H1 (cell line): ENCODE results near the gene DPP10. TPM values are rescaled to one million over a fixed set of nuclear protein-coding genes. Genes with fewer than 3 reads are reported as not detected.

Experiments
- GABPA ChIP-seq: IDR thresholded peaks from 2 replicates; pipeline ENCODE4 v1.6.1; 2011; ENCODE audit warnings: mild to moderate bottlenecking, low read length, moderate library complexity, borderline replicate concordance; ENCODE audit not compliant: insufficient read depth
- HDAC2 ChIP-seq, 2 experiments: fragments of 300-600 bp in 1 of 2; sonication (generic) in 1 of 2; IDR thresholded peaks; 2 replicates each; pipeline ENCODE4 v1.6.1; 2011 to 2012; ENCODE audit warnings: low read depth in 2 of 2, low read length in 2 of 2, mild to moderate bottlenecking in 2 of 2, moderate library complexity in 2 of 2, borderline replicate concordance in 1 of 2, inconsistent platforms in 1 of 2
- SAP30 ChIP-seq: fragments of 300-600 bp; sonication (generic); IDR thresholded peaks from 2 replicates; pipeline ENCODE4 v1.7.1; 2012; ENCODE audit warnings: low read length, moderate library complexity, mild to moderate bottlenecking, inconsistent platforms; ENCODE audit not compliant: insufficient read depth, insufficient replicate concordance
- polyA plus RNA-seq, 7 experiments: library from polyadenylated mRNA; depleted of rRNA in 3 of 7; stranded (reverse) in 5 of 7; unstranded in 2 of 7; fragments of >200 nt in 5 of 7; fragments of 200-250 nt in 2 of 7; gene quantifications; 1 replicate in 5 of 7; 2 replicates in 1 of 7; 4 replicates in 1 of 7; pipeline versions ENCODE4 v1.2.1 to v1.2.3, GENCODE V29; 2011 to 2013; ENCODE audit warnings: missing spikeins in 2 of 7, mixed read lengths in 2 of 7
- total RNA-seq: library from RNA; stranded (reverse); fragmentation: NEBNext Ultra II Directional; extraction: Animal tissue kit (Norgen Biotek cat#: 25700); gene quantifications from 2 replicates; pipeline ENCODE4 v1.2.1, GENCODE V29; 2021
- TF ChIP-seq, protein P1 (sequence below): IDR thresholded peaks from 2 replicates; pipeline ENCODE4 v1.6.1; 2011; ENCODE audit warnings: low read length, improper control_type of control experiment

The DPP10 gene
- total and polyA plus RNA-seq, 2 of the 8 experiments (the other 6 are each of a cell fraction or from before 2014, with no cell fraction given) = 3.3 to 7.2 TPM

- TF ChIP-seq, protein P1, sequence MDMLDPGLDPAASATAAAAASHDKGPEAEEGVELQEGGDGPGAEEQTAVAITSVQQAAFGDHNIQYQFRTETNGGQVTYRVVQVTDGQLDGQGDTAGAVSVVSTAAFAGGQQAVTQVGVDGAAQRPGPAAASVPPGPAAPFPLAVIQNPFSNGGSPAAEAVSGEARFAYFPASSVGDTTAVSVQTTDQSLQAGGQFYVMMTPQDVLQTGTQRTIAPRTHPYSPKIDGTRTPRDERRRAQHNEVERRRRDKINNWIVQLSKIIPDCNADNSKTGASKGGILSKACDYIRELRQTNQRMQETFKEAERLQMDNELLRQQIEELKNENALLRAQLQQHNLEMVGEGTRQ = no peak
- TF ChIP-seq SAP30 (no peak), GABPA (no peak), HDAC2 (IDR thresholded peaks at IDR 0.05; ENCODE audit: borderline replicate concordance in 1 of 2, low read depth in 2 of 2, low read length in 2 of 2) (no peak)
Measured at GRCh38 chr2:114700440-114700839, 258.0 kb downstream of the DPP10 start (continued).
